GM10248 (cell line): Measurements from ENCODE around the gene RNASE8.
A peak's percentile ranks its signal among the peaks of the same experiment; 100 is the strongest.
"Not testable (repeated sequence)": the region's sequence is repeated elsewhere in the genome, so short reads cannot be mapped to it uniquely, and the experiment has no call there.

Source experiments
- CTCF ChIA-PET: fragments of 300-600 bp; sonication (Branson Sonifier 250); formaldehyde crosslinking; extraction: SDS; loops from one replicate; lab custom pipeline; 2021; ENCODE audit warnings: antibody characterized with exemption; lab: Yijun Ruan, JAX
- POLR2A ChIA-PET: fragments of 350-650 bp; sonication (Branson Sonifier 250); formaldehyde crosslinking; extraction: SDS; loops from one replicate; lab custom pipeline; 2020; ENCODE audit warnings: antibody characterized with exemption; lab: Yijun Ruan, JAX
- DNase-seq: peaks from one replicate; pipeline ENCODE4 v3.0.0; 2012; ENCODE audit errors: extremely low spot score
- TF ChIP-seq, protein P1 (sequence below): IDR thresholded peaks from 2 replicates; pipeline ENCODE4 v1.5.1; 2012; ENCODE audit warnings: mild to moderate bottlenecking, low read depth; ENCODE audit errors: extremely low read depth, missing control alignments, control extremely low read depth

Gene RNASE8, protein sequence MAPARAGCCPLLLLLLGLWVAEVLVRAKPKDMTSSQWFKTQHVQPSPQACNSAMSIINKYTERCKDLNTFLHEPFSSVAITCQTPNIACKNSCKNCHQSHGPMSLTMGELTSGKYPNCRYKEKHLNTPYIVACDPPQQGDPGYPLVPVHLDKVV

DNA sequence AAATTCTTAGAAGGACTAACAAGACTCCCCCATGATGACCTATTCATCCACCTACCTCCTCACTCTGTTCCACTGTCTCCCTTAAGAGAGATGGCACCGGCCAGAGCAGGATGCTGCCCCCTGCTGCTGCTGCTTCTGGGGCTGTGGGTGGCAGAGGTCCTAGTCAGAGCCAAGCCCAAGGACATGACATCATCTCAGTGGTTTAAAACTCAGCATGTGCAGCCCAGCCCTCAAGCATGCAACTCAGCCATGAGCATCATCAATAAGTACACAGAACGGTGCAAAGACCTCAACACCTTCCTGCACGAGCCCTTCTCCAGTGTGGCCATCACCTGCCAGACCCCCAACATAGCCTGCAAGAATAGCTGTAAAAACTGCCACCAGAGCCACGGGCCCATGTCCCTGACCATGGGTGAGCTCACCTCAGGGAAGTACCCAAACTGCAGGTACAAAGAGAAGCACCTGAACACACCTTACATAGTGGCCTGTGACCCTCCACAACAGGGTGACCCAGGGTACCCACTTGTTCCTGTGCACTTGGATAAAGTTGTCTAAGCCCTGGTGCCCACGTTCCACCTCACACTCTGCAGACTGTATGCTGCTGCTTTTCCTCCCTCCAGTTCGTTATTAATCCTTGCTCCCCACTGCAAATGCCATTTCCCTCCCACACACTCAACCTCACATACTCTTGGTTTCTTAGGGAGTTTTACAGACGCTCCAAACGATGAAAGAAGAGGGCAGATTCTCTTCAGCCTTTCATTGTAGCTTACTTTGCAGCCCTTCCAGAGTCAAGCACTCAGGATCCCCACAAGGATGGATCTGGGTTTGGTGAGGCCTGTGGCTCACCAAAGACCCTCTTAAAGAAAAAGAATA, at the start of gene RNASE8:
Gene RNASE8, plus strand, starts transcription at position 20 of the 873 bp plus-strand sequence. Its CDS starts 71 bp downstream, at position 91.
- ChIA-PET CTCF (interaction anchor here (0.9 to 2.7 kb wide), 10 partner anchors 7 to 97 kb away, joined by 3 to 11 read pairs (median 4); partner anchors contain the start of gene ARHGEF40), POLR2A (no interaction called here)
- TF ChIP-seq, protein P1, sequence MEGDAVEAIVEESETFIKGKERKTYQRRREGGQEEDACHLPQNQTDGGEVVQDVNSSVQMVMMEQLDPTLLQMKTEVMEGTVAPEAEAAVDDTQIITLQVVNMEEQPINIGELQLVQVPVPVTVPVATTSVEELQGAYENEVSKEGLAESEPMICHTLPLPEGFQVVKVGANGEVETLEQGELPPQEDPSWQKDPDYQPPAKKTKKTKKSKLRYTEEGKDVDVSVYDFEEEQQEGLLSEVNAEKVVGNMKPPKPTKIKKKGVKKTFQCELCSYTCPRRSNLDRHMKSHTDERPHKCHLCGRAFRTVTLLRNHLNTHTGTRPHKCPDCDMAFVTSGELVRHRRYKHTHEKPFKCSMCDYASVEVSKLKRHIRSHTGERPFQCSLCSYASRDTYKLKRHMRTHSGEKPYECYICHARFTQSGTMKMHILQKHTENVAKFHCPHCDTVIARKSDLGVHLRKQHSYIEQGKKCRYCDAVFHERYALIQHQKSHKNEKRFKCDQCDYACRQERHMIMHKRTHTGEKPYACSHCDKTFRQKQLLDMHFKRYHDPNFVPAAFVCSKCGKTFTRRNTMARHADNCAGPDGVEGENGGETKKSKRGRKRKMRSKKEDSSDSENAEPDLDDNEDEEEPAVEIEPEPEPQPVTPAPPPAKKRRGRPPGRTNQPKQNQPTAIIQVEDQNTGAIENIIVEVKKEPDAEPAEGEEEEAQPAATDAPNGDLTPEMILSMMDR = no peak
- no peak for DNase-seq

DNA sequence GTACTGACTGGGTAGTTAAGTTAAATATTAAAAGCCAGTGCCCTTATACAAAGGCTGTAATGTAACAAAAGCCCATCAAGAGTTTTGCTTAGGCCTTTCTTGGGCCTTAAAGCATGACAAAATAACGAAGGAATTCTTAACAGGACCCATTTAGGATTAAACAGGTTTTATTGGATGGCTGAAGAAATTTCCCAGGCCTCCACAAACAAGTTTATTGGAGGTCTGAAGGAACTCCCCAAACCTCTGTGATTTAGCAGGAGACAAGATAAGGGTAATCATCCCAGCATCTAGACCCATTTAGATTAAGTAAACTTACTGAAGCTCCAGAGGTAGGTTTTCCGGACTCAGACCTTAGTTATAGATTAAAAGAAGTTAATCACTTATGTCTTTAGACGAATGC, 47.9 kb upstream of the RNASE8 start:
- DNase-seq, POLR2A ChIA-PET: not testable (repeated sequence)
- CTCF ChIA-PET = interaction anchor here (1.1 to 13.5 kb wide), 3 partner anchors 12 to 96 kb away, joined by 4 to 218 read pairs (median 208); partner anchors contain the start of gene TMEM253

DNA sequence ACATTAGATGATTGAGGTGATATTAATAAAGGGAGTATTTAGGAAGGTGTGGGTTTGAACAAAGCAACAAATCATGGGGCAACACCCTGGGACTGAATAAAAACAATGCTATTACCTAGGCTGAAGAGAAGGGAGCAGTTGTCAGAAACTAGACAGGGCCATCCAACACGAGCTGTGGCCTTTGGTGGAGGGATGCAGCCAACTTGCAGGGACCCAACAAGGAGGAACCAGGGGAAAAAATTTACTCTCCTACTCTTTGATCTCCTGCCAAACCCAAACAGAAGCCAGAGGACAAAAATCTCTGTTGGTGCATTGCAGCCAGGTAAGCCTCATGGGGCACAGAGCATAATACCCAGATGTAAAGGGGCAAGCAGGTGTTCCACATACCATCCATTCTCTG, 46.5 kb upstream of the RNASE8 start:
- CTCF ChIA-PET = interaction anchor here (1.1 to 13.5 kb wide), 10 partner anchors 13 to 94 kb away, joined by 3 to 218 read pairs (median 3); partner anchors contain the start of genes RNASE7 and TMEM253

DNA sequence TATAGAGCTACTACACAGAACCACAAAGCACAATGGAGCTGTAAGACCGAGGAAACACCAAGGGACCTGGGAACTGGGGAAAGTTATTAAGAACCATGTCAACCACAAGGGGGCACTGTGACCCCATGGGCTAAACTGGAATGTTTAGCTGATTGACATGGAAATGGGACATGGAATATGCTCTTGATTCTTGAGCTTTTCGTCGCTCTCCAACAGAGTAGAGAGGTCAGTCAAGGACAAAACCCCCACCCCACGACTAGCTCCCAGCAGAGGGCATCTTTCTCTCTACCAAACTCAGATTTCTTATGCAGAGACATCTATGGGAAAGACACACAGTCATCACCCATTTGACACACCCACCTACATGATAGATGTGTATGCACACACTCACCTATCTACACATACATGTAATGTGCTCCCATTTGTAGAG, 42.8 kb upstream of the RNASE8 start:
- POLR2A ChIA-PET = interaction anchor here (1.1 kb wide), 1 partner anchor 90 kb away, joined by 3 read pairs; no protein-coding TSS in a partner anchor
- peak; percentile 69 for DNase-seq
- CTCF ChIA-PET = interaction anchor here (0.7 to 13.5 kb wide), 57 partner anchors 9 to 594 kb away, joined by 3 to 218 read pairs (median 5); partner anchors contain the start of genes ARHGEF40, OR5AU1, RNASE13 and RNASE7
- TF ChIP-seq, protein P1 = peak; percentile 64

More for the DNA sequence above, 46.5 kb upstream of the RNASE8 start:
- TF ChIP-seq, protein P1 = no peak
- POLR2A ChIA-PET = no interaction called here
- no peak for DNase-seq

DNA sequence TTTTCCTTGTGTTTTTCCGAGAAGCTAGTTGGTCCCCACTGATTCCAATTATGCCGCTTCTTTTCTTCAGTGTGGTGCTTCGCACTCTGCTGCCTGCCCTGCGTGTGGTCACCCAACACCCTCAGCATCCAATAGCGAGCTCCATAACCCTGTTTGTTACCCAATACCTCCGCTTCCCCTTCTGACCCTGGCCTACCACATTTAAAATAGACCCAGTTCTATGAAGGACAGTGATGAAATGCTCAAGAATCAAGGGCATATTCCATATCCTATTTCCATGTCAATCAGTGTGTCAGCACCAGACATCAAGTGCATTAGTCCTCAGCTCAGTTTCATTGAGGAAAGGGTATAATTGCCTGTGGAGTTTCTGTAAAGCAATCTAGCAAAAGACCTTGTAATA, 42.3 kb upstream of the RNASE8 start:
- ChIA-PET CTCF (interaction anchor here (0.8 to 13.5 kb wide), 52 partner anchors 8 to 357 kb away, joined by 3 to 218 read pairs (median 6); partner anchors contain the start of genes ARHGEF40, OR5AU1, RNASE13 and RNASE7), POLR2A (interaction anchor here (1.1 kb wide), 1 partner anchor 89 kb away, joined by 3 read pairs; no protein-coding TSS in a partner anchor)
- DNase-seq = no peak
- TF ChIP-seq, protein P1 = no peak

DNA sequence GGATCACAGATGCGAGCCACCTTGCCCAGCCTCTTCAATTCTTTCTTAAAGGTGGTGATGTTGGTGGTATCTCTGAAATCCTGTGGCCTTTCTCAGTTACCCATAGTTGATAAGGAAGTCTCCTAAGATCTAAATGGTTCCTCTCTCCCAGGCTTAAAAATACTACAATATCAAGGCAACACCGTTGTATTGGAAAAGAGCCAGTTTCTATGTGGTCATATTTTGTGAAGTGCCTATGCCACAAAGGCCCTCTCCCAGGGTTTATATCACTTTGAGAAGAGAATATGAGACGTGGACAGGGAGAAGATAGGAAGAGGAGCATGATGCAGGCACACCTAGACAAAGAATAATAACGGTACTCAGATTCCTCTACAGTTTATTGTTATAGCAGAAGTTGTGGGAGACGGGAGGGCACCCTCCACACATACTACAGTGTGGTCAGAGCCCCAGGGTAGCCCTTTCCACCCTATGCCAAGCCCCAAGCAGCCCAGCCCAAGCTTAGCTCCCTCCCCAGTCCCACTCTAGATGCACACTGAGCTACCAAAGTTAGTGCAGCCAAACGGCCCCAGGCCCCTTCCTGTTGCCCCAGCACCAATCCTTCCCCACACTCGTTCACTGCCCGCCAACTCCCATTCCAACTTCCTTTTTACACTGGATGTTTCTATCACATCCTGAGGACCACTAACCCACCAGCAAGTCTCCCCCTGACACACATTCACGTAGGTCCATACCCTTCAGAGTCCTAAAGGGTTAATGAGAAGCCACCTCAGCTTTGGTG, 41.0 kb upstream of the RNASE8 start:
- no peak for DNase-seq
- TF ChIP-seq, protein P1 = no peak
- POLR2A ChIA-PET = no interaction called here
- CTCF ChIA-PET = interaction anchor here (0.8 to 13.5 kb wide), 15 partner anchors 12 to 119 kb away, joined by 3 to 218 read pairs (median 28); partner anchors contain the start of genes RNASE13, RNASE7, SLC39A2 and TMEM253
